Upper lobe of left lung (tissue), 6 donors: ENCODE measurements around the gene XCL1. TPM values are rescaled to one million over a fixed set of nuclear protein-coding genes. Genes with fewer than 3 reads are reported as not detected.

Experiments
- ATAC-seq, 2 donors: fragments of 200-7000 bp; cut with Tn5 transposase; one replicate each; pipeline ENCODE4 v1.9.1; 2022; ENCODE audit warnings: mild to moderate bottlenecking in 2 of 2, moderate library complexity in 2 of 2; ENCODE audit not compliant: low FRiP score in 2 of 2
- DNase-seq, 2 donors: peaks; one replicate each; pipeline ENCODE4 v3.0.0-alpha.2; 2019 to 2020
- H3K27ac ChIP-seq, 4 donors: fragments of 200-600 bp; sonication (generic); one replicate each; pipeline ENCODE4 v1.5.1; 2016 to 2019
- H3K27me3 ChIP-seq, 4 donors: fragments of 200-600 bp; sonication (generic); one replicate each; pipeline ENCODE4 v1.5.1; 2017 to 2019
- H3K36me3 ChIP-seq, 4 donors: fragments of 200-600 bp; sonication (generic); one replicate each; pipeline ENCODE4 v1.5.1; 2016 to 2019
- H3K4me1 ChIP-seq, 4 donors: fragments of 200-600 bp; sonication (generic); one replicate each; pipeline ENCODE4 v1.5.1; 2018 to 2019
- H3K4me3 ChIP-seq, 4 donors: fragments of 200-600 bp; sonication (generic); one replicate each; pipeline ENCODE4 v1.5.1; 2017 to 2019; ENCODE audit warnings: mild to moderate bottlenecking in 2 of 4, moderate library complexity in 1 of 4
- H3K9me3 ChIP-seq, 4 donors: fragments of 200-600 bp; sonication (generic); one replicate each; pipeline ENCODE4 v1.5.1; 2018 to 2019
- CTCF ChIP-seq, 6 experiments: fragments of 450-650 bp in 4 of 6; fragments of 200-600 bp in 2 of 6; sonication (generic) in 2 of 6; IDR thresholded peaks; one replicate each; pipeline ENCODE4 v1.5.1; 2016 to 2019; ENCODE audit warnings: antibody characterized with exemption in 6 of 6
- EP300 ChIP-seq, 4 donors: sonication (generic); formaldehyde crosslinking; IDR thresholded peaks; one replicate each; pipeline ENCODE4 v1.5.1; 2017; ENCODE audit warnings: antibody characterized with exemption in 4 of 4, control low read depth in 2 of 4
- POLR2A ChIP-seq, 4 donors: fragments of 450-650 bp; IDR thresholded peaks; one replicate each; pipeline ENCODE4 v1.5.1; 2016 to 2017; ENCODE audit warnings: antibody characterized with exemption in 4 of 4, mild to moderate bottlenecking in 2 of 4
- POLR2AphosphoS5 ChIP-seq, 2 donors: sonication (generic); formaldehyde crosslinking; IDR thresholded peaks; one replicate each; pipeline ENCODE4 v1.5.1; 2017; ENCODE audit warnings: antibody characterized with exemption in 2 of 2
- WGBS, 2 donors: methylation state at CpG; one replicate each; pipeline ENCODE4 v1.1.5; 2017 to 2018; 5-methylcytosine and 5-hydroxymethylcytosine counted together
- total RNA-seq, 6 donors: library from RNA; depleted of rRNA in 4 of 6; stranded (reverse); fragments of >200 nt in 4 of 6; gene quantifications; one replicate each; pipeline versions ENCODE4 v1.1.0 to v1.2.1, GENCODE V29; 2016 to 2021
- donor health status: DM: no; HTN: no; CAD: no; lungs with moderate emphysema.
- donor health status: DM: no; HTN: yes; CAD: no; lungs with severe emphysema.

The XCL1 gene
- total RNA-seq, 6 donors from 2014 or later = 0.30 to 2.2 (median 1.2) TPM; not detected in 1

GRCh38 chr1:168553680-168554553 lies 22.5 kb upstream of the XCL1 start:
- no peaks in the 10 kb centered on the region for H3K36me3 ChIP-seq
- H3K27me3 ChIP-seq = no peaks in the 10 kb centered on the region
- ATAC-seq = no peak
- no peaks in the 10 kb centered on the region for H3K9me3 ChIP-seq
- no peaks in the 10 kb centered on the region for H3K4me1 ChIP-seq
- no peak overlapping the region for H3K27ac ChIP-seq
- DNase-seq = no peak
- TF ChIP-seq EP300 (IDR thresholded peaks at IDR 0.05) (no peak), CTCF (IDR thresholded peaks at IDR 0.05) (no peak), POLR2AphosphoS5 (IDR thresholded peaks at IDR 0.05) (no peak), POLR2A (IDR thresholded peaks at IDR 0.05) (no peak)
- no peak overlapping the region for H3K4me3 ChIP-seq
- WGBS, 2 donors = 88 to 90% methylated on average over 5 of the region's 5 CpGs

GRCh38 chr1:168554603-168555483 lies 21.6 kb upstream of the XCL1 start:
- Histone ChIP-seq H3K4me1 (no peaks in the 10 kb centered on the region), H3K27ac (no peak overlapping the region), H3K36me3 (no peaks in the 10 kb centered on the region), H3K27me3 (no peaks in the 10 kb centered on the region), H3K9me3 (no peaks in the 10 kb centered on the region), H3K4me3 (no peak overlapping the region)
- no peak for DNase-seq
- ATAC-seq = no peak
- TF ChIP-seq CTCF (IDR thresholded peaks at IDR 0.05) (no peak), POLR2AphosphoS5 (IDR thresholded peaks at IDR 0.05) (no peak), EP300 (IDR thresholded peaks at IDR 0.05) (no peak), POLR2A (IDR thresholded peaks at IDR 0.05) (no peak)
- WGBS, 2 donors = 71 to 81% methylated on average over 4 to 5 of the region's 5 CpGs

- no peak for ATAC-seq
- Histone ChIP-seq H3K27ac (no peak overlapping the region), H3K27me3 (no peaks in the 10 kb centered on the region), H3K36me3 (no peaks in the 10 kb centered on the region), H3K4me3 (no peak overlapping the region), H3K9me3 (no peaks in the 10 kb centered on the region), H3K4me1 (no peaks in the 10 kb centered on the region)
- WGBS, 2 donors = 61 to 74% methylated on average over 3 of the region's 3 CpGs
- TF ChIP-seq POLR2A (IDR thresholded peaks at IDR 0.05) = no peak
- TF ChIP-seq POLR2AphosphoS5 (IDR thresholded peaks at IDR 0.05) = no peak
- no peak for TF ChIP-seq CTCF (IDR thresholded peaks at IDR 0.05)
- TF ChIP-seq EP300 (IDR thresholded peaks at IDR 0.05) = no peak
- no peak for DNase-seq
These were observed 20.8 kb upstream of the XCL1 start for GRCh38 chr1:168555508-168556046.

GRCh38 chr1:168556647-168557046 lies 19.8 kb upstream of the XCL1 start:
- no peaks in the 10 kb centered on the region for H3K4me1 ChIP-seq
- no peaks in the 10 kb centered on the region for H3K9me3 ChIP-seq
- ATAC-seq (no peak), DNase-seq (no peak)
- no peaks in the 10 kb centered on the region for H3K27me3 ChIP-seq
- TF ChIP-seq CTCF (IDR thresholded peaks at IDR 0.05) (no peak), POLR2AphosphoS5 (IDR thresholded peaks at IDR 0.05) (no peak), POLR2A (IDR thresholded peaks at IDR 0.05) (no peak), EP300 (IDR thresholded peaks at IDR 0.05) (no peak)
- H3K4me3 ChIP-seq = no peak overlapping the region
- H3K27ac ChIP-seq = no peak overlapping the region
- H3K36me3 ChIP-seq = no peaks in the 10 kb centered on the region
